Right renal cortex interstitium (tissue), 3 donors: Measurements from ENCODE around the gene RASA3. TPM values are rescaled to one million over a fixed set of nuclear protein-coding genes. Genes with fewer than 3 reads are reported as not detected.
"Not testable (repeated sequence)": the region's sequence is repeated elsewhere in the genome, so short reads cannot be mapped to it uniquely, and the experiment has no call there.

Experiments used
- DNase-seq, 3 donors: peaks; one replicate each; pipeline ENCODE4 v3.0.0-alpha.2; 2013; ENCODE audit warnings: low read depth in 3 of 3, low spot score in 2 of 3
- polyA plus RNA-seq, 3 donors: library from polyadenylated mRNA; unstranded; fragments of 120-200 nt; gene quantifications; one replicate each; pipeline ENCODE4 v1.2.1, GENCODE V29; 2013; ENCODE audit not compliant: insufficient read length in 3 of 3

RASA3 gene
- polyA plus RNA-seq, 3 donors: 12.0 to 13.1 (median 12.5) TPM

DNA sequence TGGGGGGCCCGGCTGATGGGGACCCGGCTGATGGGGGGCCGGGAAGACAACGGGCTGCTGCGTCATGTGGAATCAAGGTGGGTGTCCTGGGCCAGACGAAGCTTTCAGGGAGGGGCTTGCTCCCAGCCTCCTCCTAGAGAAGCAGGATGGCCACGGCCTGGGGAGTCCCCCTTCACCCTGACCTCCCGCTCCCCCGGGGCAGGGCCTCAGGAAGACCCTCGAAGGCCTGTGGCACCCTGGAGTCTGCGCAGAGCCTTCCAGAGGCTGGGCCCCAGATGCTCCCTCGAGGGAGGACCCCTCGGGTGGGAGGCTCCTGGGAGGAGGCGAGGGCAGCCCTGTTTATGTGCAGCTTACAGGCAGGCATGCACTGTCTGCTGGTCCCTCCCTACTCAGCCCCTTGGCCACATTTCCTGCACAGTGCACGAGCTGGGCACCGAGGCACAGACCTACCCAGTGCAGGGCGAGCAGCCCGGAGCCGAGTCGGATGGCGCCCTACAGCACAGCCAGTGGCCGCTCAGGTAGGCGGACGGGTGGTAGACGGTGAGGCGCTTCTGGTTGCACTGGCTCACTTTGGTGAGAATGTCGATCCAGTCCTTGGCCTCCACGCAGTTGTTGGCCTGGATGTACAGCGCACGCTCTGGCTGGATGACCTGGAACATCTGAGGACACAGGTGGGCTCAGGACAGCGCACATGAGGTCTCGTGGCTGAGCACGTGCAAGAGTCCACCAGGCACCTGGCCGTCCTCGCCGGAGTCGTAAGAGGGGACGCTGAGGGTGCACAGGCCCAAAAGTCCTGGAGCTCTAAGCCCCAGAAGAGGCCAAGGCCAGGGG lies 136.1 kb downstream of the RASA3 start:
- no peak for DNase-seq

DNA sequence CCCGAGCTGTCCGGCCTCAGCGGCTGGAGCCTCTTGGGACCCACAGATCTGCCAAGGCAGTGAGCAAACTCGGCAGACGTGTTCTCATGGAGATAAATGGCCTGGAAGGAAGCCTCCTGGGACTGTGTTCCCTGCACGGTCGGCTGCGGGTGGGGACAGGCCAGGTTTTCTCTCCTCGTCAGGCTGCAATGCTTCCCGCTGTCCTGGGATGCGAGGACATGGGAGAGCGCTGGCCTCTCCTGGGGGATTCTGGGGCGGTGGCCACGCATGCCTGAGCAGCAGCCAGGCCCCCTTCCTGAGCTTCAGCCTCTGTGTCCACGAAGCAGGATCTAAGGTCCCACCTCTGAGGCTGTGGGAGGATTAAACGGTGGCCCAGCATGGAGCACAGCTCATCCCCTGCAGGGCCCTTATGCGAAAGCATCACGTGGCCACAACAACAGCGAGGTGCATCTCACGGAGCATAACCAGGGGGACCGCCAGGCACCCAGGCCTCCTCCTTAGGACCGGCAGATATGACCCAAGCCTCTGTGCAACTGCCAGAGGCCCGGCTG lies 137.3 kb downstream of the RASA3 start:
- no peak for DNase-seq

DNA sequence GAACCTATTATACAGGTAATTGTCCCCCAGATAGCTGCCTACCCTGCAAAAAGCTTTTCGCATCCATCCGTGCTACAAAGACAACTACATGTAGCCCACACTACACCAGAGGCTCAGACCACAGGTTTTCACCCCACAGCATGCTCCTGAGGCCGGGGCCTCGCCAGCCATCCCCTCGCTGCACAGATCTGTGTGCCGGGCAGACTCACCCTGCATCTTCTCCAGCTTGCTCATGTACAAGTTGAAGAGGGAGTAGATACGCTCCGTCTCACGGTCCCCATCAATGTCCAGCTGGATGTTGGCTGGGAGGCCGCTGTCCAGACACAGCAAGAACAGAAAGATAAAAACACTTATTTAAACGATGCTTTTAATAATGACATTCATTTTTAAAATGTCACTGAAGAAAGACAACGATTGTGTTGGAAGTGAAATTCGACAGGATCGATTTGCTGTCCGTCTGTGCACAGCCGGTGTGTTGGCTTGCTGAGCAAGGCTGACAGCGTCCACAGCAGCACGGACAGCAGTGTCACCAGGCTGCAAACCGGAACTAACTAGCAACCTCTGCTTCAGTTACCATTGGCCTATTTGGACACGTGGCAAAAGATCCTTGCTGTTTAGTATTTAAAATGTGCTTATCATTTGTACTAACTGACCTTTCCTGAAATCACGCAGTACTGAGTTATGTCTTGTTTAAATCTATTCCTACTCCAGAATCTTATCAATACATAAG lies 140.0 kb downstream of the RASA3 start:
- DNase-seq: no peak

DNA sequence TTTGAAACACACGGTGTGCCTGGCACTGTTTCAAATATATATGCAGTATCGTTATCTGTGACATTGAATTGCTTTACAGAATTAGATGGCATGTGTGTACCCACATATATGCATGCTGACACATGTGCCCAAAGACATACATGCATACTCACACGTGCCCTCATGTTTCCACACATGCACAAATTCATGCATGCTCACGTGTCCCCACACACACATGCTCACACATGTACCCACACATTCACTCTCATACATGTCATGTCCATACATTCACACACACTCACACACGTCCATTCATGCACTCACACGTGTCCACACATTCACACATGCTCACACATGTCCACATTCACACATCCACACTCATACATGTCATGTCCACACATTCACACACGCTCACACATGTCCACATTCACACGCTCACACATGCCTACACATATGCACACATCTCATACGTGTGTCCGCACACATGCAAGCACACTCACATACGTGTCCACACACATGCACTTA lies 140.7 kb downstream of the RASA3 start:
- no peak for DNase-seq

DNA sequence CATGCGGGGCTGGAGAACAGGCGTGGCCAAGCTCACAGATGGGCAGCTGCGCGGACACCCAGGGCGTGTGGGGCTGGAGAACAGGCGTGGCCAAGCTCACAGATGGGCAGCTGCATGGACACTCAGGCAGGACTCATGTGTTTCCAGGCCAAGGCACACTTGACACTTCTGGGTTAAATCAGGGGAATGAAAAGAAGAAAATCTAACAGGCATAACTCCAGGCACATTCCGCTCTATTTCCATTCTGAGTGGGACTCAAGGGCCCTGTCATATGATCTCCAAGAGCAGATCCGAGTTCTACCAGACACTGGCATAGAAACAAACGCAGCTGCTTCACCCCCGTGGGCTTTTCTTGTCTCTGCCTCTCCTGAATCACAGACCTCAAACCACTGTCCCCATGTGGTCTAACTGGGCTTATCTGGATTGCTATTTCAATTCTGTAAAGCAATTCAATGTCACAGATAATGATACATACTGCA lies 141.2 kb downstream of the RASA3 start:
- no peak for DNase-seq

DNA sequence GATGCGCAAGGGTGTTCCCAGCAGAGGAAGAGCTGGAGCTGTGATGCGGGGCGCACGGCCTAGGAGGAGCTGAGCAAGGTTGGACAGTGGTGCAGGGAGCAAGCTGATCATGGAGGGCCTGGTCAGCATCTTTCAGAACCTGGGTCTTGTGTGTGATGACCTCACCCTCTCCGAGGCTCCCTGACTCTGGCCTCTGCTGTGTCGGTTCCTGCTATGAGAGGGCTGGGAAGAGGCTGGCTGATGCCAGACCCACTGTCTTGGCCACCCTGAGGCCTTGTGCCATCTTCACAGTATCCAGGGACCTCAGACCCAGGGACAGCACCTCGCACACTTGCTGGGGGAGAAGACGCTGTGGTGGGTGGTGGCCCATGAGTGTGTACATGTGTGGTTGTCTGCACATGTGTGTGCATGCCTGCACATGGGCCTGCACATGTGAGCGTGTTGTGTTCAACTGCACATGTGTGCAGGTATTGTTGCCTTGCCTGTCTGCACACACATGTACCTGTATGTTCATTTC lies 142.0 kb downstream of the RASA3 start:
- DNase-seq: no peak

DNA sequence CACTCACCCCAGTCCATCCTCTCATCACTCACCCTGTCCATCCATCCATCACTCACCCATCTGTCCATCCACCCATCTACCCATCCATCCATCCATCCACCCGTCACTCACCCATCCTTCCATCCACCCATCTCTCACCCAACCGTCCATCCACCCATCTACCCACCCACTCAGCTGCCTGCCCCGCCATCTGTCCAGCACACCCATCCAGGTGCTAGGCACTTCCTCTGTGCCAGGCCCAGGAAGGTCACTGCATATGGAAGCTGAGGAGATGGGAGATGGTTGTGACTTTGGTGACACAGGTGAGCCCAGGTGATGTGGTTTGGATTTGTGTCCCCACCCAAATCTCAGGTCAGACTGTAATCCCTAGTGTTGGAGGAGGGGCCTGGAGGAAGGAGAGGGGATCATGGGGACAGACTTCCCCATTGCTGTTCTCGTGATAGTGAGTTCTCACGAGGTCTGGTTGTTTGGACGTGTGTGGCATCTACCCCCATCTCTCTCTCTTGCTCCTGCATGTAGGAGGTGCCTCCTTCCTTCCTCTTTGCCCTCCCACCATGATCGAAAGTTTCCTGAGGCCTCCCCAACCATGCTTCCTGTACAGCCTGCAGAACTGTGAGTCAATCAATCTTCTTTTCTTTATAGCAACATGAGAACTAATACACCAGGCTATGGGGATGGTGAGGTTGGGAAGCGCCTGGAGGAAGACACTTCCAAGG lies 142.7 kb downstream of the RASA3 start:
- DNase-seq: no peak

DNA sequence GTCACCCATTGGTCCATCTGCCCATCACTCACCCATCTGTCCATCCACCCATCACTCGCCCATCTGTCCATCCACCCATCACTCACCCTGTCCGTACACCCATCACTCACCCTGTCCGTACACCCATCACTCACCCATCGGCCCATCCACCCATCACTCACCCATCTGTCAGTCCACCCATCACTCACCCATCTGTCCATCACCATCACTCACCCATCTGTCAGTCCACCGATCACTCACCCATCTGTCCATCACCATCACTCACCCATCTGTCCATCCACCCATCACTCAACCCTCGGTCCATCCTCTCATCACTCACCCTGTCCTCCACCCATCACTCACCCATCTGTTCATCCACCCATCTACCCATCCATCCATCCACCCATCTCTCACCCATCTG lies 143.6 kb downstream of the RASA3 start:
- not testable (repeated sequence) for DNase-seq

DNA sequence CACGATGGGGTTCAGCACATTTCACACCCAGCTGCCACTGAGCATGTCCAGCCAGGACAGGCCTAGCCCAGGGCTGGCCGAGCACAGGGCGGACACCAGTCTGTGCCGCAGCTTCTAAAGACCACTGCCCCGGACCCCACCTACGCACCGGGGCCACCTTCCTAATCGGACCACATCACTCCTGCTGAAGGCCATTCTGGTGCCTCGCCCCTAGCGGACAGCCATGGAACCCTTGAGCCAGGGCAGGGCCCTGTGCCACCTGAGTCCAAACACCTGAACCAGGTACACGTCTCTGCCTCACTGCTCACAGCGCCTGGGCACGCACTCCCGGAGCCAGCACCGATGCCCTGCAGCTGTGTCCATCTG lies 150.1 kb downstream of the RASA3 start:
- DNase-seq: no peak

DNA sequence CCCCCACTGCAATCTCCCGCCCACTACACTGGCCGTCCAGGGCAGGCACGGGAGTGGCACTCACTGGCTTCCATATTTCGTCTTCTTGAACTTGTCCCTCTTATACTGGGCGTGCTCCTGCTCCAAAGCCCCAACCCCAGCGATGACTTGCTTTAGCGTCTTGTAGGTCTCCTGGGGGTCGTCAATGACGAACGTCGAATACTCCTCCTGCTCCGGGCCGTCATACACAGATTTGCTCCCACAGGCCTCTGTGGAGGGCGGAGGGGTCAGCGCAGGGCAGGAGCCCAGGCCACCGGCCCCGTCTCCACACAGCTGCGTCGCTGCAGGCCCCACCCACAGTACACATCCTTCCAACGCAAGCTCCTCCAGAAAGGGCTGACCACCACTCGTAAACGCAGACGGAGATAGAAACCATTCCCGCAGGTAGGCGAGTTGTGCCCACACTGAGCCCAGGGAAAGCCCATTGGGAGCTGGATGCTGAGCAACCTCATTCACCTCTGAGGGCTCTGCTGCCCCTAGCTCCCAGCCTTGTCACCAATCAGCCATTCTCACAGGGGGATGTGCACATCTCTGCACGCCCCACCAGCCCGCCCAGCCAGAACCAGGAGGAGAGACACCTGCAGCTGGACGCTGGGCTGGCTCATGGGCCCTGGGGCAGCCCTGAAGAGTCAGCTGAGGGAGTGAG lies 150.7 kb downstream of the RASA3 start:
- DNase-seq: no peak

DNA sequence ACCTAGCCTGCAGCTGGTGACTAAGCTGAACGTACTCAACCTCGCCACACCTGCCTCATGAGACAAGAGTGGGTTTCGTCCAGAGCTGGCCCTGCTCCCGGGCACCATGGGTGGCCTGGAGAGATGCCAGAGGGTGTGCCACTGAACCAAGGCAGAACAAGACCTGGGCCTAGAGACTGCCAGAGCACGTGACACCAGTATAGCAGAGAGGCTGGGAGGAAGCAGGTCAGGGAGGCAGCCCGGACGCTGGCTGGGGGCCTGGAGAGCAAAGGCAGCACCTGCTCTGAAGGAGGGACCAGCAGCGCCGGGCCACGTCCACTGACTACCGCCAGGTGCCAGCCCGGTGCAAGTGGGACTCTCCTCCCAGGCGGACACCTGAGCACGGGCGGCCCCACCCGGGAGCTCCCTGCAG lies 151.2 kb downstream of the RASA3 start:
- DNase-seq: no peak

DNA sequence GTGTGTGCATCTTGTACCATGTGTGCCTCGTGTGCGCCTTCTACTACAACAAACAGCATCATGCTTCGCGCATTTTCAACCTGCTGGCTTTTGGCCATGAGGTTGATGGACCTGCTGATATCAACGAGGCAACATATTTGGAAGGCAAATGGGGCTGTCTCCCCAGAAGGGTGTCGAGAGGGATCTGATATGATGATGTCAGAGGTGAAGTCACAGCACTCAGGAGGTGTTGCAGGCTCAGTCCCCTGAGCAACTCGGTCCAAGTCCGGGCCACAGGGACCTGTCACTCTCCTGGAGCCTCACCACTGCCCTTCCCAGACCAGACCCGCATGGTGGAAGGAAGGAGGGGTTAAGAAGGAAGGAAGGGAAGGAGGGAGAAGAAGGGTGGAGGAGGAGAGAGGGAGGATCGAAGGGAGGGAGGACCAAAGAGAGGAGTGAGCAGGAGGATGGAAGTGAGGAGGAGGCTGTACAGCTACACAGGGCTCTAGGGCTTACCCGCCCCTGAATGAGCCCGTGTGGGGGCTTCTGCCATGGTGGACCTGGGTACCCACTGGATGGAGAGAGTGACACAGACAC lies 151.8 kb downstream of the RASA3 start:
- no peak for DNase-seq

DNA sequence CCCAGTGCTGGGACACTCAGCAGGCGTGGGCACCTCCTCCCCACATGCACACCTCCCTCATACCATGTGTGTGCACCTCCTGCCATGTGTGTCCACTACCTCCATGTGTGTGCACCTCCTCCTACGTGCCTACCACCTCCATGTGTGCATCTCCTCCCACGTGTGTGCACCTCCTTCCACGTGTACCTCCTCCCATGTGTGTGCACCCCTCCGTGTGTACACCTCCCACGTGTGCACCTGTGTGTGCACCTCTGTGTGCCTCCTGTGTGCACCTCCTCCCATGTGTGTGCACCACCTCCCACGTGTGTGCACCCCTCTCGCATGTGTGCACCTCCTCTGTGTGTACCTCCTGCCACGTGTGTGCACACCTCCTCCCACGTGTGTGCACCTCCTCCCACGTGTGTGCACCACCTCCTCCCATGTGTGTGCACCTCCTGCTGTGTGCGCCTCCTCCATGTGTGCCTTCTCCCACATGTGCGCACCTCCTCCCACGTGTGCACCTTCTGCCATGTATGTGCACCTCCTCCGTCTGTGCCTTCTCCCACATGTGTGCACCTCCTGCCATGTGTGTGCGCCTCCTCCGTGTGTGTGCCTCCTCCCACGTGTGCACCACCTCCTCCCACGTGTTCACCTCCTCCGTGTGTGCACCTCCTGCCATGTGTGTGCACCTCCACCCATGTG lies 152.5 kb downstream of the RASA3 start:
- no peak for DNase-seq

DNA sequence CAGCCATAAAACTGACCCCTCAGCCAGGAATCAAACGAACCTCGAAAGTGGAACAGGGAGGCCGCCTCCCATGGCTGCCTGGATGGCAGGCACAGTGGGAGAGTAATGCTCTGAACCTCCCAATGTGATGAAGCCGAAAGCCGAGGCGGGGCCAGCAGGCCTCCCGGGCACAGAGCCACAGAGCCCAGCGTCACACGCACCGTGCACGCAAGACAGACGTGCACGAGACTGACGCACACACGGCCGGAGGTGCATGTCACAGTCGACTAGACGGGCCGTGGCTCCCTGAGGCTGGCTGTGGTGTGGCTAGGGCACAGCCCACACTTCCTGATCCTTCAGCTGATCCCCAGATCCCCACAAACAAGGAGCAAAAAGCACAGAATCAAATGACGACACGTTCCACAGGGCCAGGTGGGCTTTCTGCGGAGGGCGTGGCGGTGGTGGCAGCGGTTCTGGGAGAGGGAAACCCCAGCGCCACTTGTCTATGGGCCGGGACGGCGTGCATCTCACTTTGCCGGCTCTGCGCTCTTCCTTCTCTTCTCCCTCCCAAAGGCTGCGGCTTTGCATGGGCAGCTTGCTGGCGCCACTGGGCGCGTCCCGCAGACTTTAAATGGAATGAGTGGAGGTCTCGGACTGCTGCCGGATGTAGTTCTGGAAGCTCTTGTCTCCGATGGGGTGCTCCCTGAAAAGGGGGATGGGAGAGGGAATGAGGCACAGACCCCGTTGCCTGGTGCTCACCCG lies 153.5 kb downstream of the RASA3 start:
- DNase-seq: no peak

DNA sequence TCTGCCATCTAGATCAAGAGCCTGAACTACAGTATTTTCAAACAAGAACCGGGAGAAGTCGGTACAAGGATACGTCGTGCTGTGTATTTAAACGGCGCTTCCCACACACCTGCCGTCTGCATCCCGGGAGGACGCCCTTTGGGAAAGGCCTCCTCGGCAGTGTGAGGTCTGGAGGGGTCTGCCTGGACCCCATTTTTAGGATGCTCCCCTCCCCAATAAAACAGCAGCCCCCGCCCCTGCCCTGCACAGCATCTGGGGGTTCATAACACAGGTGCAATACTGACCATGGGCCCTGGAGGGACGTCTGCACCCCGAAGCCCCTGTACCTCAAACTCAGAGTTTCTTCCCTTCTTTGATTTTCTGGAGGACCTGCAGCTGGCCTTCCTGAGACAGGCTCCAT lies 154.4 kb downstream of the RASA3 start:
- no peak for DNase-seq

DNA sequence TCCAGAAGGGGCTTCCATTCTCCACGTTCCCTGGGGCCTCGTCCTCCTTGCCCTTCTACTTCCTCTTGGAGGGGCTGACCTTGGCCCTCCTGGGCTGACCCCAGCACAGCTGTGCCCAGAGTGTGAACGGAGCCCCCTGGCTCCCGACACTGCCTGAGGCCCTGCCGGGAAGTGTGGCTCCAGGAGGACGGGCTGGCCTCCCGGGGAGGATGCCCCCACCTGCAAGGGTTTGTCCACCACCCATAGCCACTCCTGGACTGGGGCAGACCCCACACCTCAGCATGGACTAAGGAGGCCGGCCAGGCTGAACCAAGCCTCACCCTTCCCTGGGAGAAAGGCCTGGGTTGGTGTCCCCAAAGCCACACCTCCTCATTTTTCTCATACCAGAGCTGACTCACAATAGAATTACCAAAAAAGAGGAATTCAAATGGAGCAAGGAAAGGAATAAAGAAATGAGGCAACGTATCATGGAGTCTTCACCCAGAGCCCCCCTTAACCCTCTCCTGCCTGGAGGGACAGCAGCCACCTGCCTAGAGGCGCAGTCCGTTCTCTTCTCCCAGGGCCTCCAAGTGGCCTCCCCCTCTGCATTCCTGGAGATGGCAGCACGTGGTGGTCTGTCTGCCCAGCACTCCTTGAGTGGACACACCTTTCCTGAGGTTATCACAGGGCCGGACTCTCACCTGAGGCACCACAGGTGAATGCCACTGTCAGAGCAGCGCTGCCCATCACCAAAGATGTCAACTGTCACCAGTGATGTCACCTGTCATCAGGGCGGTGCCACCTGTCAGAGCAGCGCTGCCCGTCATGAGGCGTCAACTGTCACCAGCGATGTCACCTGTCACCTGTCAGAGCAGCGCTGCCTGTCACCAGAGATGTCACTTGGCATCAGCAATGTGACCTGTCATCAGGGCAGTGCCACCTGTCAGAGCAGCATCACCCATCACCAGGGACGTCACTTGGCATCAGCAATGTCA lies 155.4 kb downstream of the RASA3 start:
- DNase-seq: no peak

DNA sequence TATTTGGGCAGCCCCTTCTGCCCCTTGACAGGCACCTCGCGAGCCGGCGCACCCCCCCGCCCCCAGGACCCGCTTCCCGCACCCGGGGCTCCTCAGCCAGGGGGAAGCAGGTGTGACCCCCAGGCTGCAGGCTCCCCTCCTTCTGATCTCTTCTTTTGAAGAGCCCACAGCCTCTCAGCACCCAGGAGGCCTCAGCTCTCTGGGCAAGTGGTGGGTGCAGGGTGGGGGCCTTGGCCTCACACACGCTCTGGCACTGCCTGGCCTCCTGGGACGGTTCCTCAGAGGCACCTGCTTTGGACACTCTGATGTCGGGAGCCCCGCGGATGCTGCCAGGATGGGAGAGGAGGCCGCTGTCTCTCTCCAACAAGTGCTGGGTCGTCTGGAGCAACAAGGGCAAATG lies 157.0 kb downstream of the RASA3 start:
- no peak for DNase-seq
